Mesodermal cell (in vitro differentiated cells): ENCODE data around the gene MIGA1.

Experiments
- H3K27ac ChIP-seq: 2 replicates; pipeline ENCODE4 v1.7.0; 2013; ENCODE audit warnings: mild to moderate bottlenecking, low read depth, low read length, moderate library complexity; ENCODE audit not compliant: severe bottlenecking
- H3K36me3 ChIP-seq: 2 replicates; pipeline ENCODE4 v1.7.1; 2013; ENCODE audit warnings: mild to moderate bottlenecking, low read length, moderate library complexity; ENCODE audit not compliant: control insufficient read depth, insufficient read depth
- H3K4me1 ChIP-seq: one replicate; pipeline ENCODE4 v1.7.1; 2013; ENCODE audit warnings: mild to moderate bottlenecking, low read length; ENCODE audit not compliant: insufficient read depth, control insufficient read depth, poor library complexity, severe bottlenecking
- H3K4me3 ChIP-seq: 2 replicates; pipeline ENCODE4 v1.7.0; 2013; ENCODE audit warnings: low read length, control low read depth, mild to moderate bottlenecking; ENCODE audit not compliant: insufficient read depth, poor library complexity, severe bottlenecking; ENCODE audit errors: extremely low read depth
- H3K9me3 ChIP-seq: 2 replicates; pipeline ENCODE4 v1.7.1; 2013; ENCODE audit warnings: mild to moderate bottlenecking, low read length, moderate library complexity; ENCODE audit not compliant: control insufficient read depth
- WGBS, 2 experiments: methylation state at CpG; one replicate each; pipeline ENCODE4 v1.1.5; 2013; ENCODE audit warnings: missing lambda C conversion rate in 2 of 2; ENCODE audit not compliant: insufficient coverage in 2 of 2; 5-methylcytosine and 5-hydroxymethylcytosine counted together

The MIGA1 gene

DNA sequence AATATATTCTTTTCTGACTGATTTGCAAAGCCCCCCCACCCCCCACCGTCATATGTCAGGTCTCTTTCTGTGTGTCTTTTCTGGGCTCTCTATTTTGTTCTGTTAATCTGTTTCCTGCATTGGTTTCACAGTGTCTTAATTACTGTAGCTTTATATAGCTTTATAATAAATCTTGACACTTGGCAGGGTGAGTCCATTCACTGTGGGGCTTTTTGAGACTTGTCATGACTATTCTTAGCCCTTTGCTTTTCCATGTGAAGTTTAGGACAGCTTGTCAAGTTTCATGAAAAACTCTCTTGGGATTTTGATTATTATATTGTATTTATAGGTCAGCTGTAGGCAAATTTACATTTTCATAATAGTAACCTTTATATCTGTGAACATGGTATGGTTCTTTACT, 50.4 kb downstream of the MIGA1 start:
- Histone ChIP-seq H3K36me3 (peaks cover 7% of the 10 kb centered on the region), H3K27ac (no peak overlapping the region), H3K4me3 (no peak overlapping the region), H3K4me1 (no peaks in the 10 kb centered on the region), H3K9me3 (no peaks in the 10 kb centered on the region)
- WGBS, 2 experiments = no CpG with 5 or more reads among the region's 1 CpG

DNA sequence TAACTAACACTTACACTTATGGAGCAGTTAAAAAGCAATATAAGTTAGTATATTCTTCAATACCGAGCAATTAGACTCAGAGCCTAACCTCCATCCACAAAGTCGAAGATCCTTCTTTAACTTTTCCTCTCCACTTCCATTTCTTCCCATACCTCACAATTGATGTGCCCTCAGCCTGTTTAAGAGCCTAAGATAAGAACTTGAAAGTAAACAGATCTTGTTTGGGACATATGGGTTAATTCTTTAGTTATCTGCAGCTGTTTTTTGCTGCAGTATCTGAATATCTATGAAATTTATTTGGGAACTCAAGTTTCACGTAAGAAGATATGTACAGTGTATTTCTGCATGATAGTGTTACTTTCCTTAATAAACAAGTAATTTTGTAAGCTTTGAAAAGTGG, 51.5 kb downstream of the MIGA1 start:
- WGBS, 2 experiments = 100% methylated on average over 1 of the region's 3 CpGs; no CpG with 5 or more reads in 1 of the 2 experiments
- Histone ChIP-seq H3K36me3 (peaks cover 7% of the 10 kb centered on the region), H3K4me1 (no peaks in the 10 kb centered on the region), H3K9me3 (no peaks in the 10 kb centered on the region), H3K27ac (no peak overlapping the region), H3K4me3 (no peak overlapping the region)

DNA sequence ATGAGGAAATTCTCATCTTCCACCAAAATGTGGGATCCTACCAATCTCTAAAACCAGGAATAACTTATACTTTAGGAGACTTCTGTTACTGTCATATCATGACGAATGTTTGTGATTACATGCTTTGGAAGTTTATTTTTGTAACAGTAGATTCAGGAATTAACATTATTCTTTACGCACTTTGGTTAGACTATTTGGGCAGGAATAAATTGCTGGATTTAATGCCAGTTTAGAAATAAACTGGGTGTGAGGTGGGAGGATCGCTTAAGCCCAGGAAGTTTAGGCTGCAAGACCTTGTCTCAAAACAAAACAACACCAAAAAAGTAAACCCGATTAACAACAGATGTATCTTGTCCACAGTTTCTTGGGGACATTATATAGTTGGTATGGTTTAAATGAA, 52.1 kb downstream of the MIGA1 start:
- Histone ChIP-seq H3K4me3 (no peak overlapping the region), H3K27ac (no peak overlapping the region), H3K4me1 (no peaks in the 10 kb centered on the region), H3K36me3 (peaks cover 7% of the 10 kb centered on the region), H3K9me3 (no peaks in the 10 kb centered on the region)
- WGBS, 2 experiments = 100% methylated on average over 1 of the region's 4 CpGs; no CpG with 5 or more reads in 1 of the 2 experiments

DNA sequence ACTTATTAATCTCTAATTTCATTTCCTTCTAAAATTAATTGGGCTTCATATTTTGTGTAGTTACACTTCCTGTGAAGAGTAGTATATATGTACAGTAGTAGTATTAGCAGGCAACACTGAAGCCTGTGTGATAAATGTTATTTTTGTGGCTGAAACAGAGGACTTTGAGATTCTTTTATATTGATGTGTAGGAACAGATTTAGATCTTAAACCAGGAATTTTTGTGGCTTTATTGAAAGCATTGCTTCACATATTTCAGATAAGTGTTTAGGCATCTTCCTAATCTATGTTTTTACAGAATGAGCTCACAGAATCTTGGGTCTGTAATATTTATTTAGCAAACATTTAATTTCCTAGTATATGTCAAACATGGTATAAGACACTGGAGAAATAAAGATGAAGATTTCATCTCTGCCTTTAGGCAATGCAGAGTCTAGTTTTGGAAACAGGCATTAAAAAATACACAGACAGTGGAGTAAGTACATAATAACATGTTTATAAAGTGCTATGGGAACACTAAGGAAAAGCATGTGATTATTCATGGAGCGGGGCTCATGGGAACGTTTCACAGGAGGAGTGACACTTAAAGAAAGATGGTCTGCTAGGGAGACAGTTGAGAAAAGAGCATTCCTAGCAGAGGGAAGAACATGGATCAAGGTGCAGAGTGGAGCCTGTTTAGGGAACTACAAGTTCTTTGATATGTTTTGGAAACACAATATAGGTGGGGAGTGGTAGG, 52.7 kb downstream of the MIGA1 start:
- Histone ChIP-seq H3K36me3 (peaks cover 7% of the 10 kb centered on the region), H3K9me3 (no peaks in the 10 kb centered on the region), H3K4me3 (no peak overlapping the region), H3K4me1 (no peaks in the 10 kb centered on the region), H3K27ac (no peak overlapping the region)
- WGBS, 2 experiments = 93 to 100% methylated on average over 1 to 2 of the region's 2 CpGs

DNA sequence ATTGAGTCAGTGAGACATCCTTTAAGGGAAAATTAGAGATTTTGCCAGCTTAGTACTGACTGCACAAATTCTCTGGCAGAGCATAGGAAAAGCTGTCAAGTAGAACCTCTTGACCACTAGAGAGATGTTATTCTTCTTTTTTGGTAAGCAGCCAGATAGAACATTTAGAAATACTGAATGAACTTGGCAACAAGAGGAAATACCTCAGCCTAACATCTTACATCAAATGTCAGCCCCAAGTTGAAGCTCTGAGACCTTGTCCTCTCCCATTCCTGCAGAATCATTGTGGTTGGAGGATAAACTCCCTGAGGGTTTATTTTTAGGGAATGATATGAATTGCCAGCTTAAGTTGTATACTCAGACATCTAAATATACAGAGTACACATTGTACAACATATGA, 53.5 kb downstream of the MIGA1 start:
- H3K9me3 ChIP-seq = no peaks in the 10 kb centered on the region
- H3K27ac ChIP-seq = no peak overlapping the region
- no peaks in the 10 kb centered on the region for H3K4me1 ChIP-seq
- H3K4me3 ChIP-seq = no peak overlapping the region
- H3K36me3 ChIP-seq = no peaks in the 10 kb centered on the region

DNA sequence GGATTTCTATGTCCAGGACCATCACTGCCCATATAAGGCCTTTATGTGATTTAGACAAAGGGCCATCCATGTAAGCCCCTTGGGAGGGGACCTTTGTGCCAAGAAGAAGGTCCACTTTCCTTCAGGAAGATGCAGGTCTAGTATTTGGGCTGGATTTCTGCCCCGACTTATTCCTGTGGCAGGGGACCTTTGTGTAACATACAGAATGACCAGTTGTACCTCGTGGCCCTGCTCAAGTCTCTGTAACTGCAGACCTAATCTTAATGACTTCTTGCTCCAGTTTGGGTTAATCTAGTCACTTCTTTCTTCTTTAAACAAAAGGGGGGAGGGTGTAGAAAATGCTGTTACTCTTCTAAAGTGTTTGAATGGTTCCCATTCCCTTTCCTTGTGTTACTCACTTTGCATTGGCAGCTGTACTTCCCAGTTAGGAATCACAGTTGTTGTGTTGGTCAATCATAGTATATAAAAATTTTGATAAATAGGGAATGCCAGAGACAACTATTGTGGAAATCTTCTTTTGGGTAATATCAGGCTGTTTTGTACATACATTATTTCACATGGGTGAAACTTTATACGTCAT, 54.2 kb downstream of the MIGA1 start:
- Histone ChIP-seq H3K36me3 (no peaks in the 10 kb centered on the region), H3K4me3 (no peak overlapping the region), H3K9me3 (no peaks in the 10 kb centered on the region), H3K4me1 (no peaks in the 10 kb centered on the region), H3K27ac (no peak overlapping the region)
- WGBS, 2 experiments = 94% methylated on average over 2 of the region's 3 CpGs; no CpG with 5 or more reads in 1 of the 2 experiments

DNA sequence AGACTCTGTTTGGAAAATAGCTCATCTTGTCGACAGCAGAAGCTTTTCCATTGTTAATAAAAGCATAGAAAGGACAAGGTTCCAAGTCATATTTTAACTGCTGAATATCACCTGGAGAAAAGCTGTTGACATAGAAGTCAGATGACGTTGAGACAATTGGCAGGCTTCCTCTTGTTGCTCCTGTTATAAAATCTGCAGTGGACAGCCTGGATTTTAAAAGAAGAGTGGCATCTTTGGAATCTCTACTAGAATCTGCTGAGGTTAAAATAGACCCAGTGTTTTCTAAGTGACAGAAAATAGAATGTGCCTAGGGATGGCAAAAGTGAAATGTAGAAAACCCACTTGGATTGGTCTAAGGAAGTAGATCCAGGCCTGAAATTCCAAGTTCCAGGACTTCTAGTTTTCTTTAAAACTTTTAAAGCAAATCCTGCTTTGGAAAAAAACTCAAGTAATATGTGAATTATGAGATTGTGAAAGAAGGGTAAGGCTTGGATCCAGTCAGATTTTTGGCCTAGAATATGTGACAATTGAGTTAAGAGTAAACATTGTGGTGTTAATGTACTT, 55.4 kb downstream of the MIGA1 start:
- 91 to 94% methylated on average over 1 to 2 of the region's 2 CpGs for WGBS, 2 experiments

DNA sequence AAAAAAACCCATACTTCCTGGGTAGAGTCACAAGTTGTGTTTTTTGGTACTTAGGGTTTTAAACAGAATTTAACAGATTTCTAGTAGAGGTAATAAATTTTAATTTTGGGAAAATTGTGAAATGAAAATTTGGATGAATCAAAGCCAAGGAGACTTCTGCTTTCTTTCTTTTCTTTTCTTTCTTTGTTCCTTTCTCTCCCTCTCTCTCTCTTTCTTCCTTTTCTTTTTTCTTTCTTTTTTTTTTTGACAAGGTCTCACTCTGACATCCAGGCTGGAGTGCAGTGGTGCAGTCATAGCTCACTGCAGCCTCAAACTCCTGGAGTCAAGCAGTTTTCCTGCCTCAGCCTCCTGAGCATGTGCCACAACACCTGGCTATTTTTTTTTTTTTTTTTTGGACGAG, 62.1 kb downstream of the MIGA1 start:
- no peak overlapping the region for H3K27ac ChIP-seq
- 40% methylated on average over 1 of the region's 1 CpG; no CpG with 5 or more reads in 1 of the 2 experiments for WGBS, 2 experiments

More for the DNA sequence above, 55.4 kb downstream of the MIGA1 start:
- no peak overlapping the region for H3K4me3 ChIP-seq
- no peaks in the 10 kb centered on the region for H3K4me1 ChIP-seq
- H3K36me3 ChIP-seq = peaks cover 10% of the 10 kb centered on the region
- H3K9me3 ChIP-seq = no peaks in the 10 kb centered on the region
- H3K27ac ChIP-seq = peak overlapping the region; percentile 3

DNA sequence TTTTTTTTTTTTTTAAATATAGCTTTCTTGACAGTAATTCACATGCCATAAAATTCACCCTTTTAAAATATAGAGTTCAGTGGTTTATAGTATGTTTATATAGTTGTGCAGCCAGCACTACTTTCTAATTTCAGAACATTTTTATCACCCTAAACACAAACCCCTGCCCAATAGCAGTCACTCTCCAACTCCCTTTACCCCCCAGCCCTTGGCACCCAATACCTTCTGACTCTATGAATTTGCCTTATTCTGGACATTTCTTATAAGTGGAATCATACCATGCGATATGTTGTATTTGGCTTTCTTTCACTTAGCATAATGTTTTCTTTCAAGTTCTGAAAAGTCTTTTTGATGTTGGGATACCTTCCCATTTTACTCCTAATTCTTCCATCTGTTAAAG, 66.5 kb downstream of the MIGA1 start:
- Histone ChIP-seq H3K9me3 (no peaks in the 10 kb centered on the region), H3K27ac (no peak overlapping the region), H3K36me3 (peaks cover 11% of the 10 kb centered on the region), H3K4me1 (no peaks in the 10 kb centered on the region), H3K4me3 (no peak overlapping the region)
- WGBS, 2 experiments = no CpG with 5 or more reads among the region's 1 CpG

More for the DNA sequence above, 62.1 kb downstream of the MIGA1 start:
- Histone ChIP-seq H3K9me3 (no peaks in the 10 kb centered on the region), H3K36me3 (peaks cover 19% of the 10 kb centered on the region), H3K4me3 (no peak overlapping the region), H3K4me1 (no peaks in the 10 kb centered on the region)

DNA sequence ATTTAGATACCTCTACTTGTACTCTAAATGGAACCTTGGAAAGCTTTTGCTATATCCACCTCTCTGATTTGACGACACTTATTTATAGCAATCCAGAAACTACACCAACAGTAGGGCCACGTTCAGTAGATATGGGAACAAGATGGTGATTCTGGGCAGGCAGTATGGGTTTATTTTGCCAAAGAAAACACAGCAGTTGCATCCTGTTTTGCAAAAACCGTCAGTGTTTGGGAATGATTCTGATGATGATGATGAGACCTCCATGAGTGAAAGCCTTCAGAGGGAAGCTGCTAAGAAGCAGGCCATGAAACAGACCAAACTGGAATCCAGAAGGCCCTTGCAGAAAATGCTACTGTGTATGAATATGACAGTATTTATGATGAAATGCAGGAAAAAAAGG, 67.5 kb downstream of the MIGA1 start:
- Histone ChIP-seq H3K9me3 (no peaks in the 10 kb centered on the region), H3K27ac (no peak overlapping the region), H3K4me1 (no peaks in the 10 kb centered on the region), H3K4me3 (no peak overlapping the region), H3K36me3 (peaks cover 11% of the 10 kb centered on the region)
- 84 to 86% methylated on average over 1 to 2 of the region's 3 CpGs for WGBS, 2 experiments

DNA sequence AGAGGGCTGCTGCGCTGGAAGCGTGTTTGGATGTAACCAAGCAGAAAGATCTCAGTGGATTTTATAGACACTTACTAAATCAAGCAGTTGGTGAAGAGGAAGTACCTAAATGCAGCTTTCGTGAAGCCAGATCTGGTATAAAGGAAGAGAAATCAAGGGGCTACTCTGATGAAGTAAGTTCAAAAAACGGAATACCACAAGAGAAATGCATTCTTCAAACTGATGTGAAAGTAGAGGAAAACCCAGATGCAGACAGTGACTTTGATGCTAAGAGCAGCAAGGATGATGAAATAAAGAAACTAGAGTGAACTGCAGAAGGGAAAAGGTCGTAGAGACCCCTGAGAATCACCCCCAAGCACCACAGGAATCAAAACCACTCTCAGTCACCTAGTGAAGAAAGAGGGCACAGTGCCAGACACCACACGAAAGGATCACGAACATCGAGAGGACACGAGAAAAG, 68.2 kb downstream of the MIGA1 start:
- no peaks in the 10 kb centered on the region for H3K4me1 ChIP-seq
- no peak overlapping the region for H3K27ac ChIP-seq
- peaks cover 11% of the 10 kb centered on the region for H3K36me3 ChIP-seq
- WGBS, 2 experiments = 89 to 98% methylated on average over 6 to 7 of the region's 9 CpGs
- H3K9me3 ChIP-seq = no peaks in the 10 kb centered on the region
- no peak overlapping the region for H3K4me3 ChIP-seq
